Neural cell (in vitro differentiated cells): ENCODE data around the gene FOXD4L3.
"Not testable (repeated sequence)": the region's sequence is repeated elsewhere in the genome, so short reads cannot be mapped to it uniquely, and the experiment has no call there.

Source experiments
- CTCF ChIP-seq: fragments of 450-650 bp; IDR thresholded peaks from 2 replicates; pipeline ENCODE4 v1.5.1; 2014; ENCODE audit warnings: antibody characterized with exemption, mild to moderate bottlenecking, moderate library complexity; ENCODE audit not compliant: poor library complexity, severe bottlenecking
- EP300 ChIP-seq: fragments of 450-650 bp; conservative IDR thresholded peaks from 2 replicates; pipeline ENCODE4 v1.6.1; 2014; ENCODE audit warnings: antibody characterized with exemption, mild to moderate bottlenecking, moderate library complexity; ENCODE audit not compliant: poor library complexity, severe bottlenecking

DNA sequence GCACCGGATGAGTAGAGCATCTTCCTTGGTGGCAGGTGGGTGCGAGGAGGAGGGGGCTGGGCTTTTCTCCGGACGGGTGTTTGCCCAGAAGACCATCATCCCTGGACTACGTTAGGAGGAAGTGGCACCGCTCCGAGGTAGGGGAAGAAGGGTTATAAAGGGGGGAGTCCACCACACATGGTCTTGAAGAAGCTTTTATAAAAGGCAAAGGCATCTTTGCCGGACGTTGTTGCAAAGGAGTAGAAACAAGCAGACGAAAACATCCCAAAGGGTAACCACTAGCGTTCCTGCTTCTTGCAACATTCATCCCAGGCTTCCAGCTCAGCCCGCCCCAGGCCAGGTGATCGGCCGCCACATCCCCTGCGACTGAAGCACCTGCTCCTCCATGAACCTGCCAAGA, at the start of gene FOXD4L3:
- TF ChIP-seq CTCF, EP300: not testable (repeated sequence)
